RWPE1 (cell line): ENCODE measurements around the gene AGTPBP1.

Experiments
- CTCF ChIA-PET: fragments of 350-600 bp; sonication (Branson Sonifier 250); formaldehyde crosslinking; extraction: SDS; loops from one replicate; lab custom pipeline; 2021; lab: Yijun Ruan, JAX
- POLR2A ChIA-PET: fragments of 400-600 bp; formaldehyde crosslinking; extraction: SDS; loops from one replicate; lab custom pipeline; 2020; ENCODE audit warnings: antibody characterized with exemption; ENCODE audit not compliant: low non-redundant PET; lab: Yijun Ruan, JAX
- DNase-seq: peaks from one replicate; pipeline ENCODE4 v3.0.0; 2012; ENCODE audit warnings: low spot score
- H3K27ac ChIP-seq: fragments of 450-650 bp; 2 replicates; pipeline ENCODE4 v1.5.1; 2017
- CTCF ChIP-seq: fragments of 450-650 bp; conservative IDR thresholded peaks from 2 replicates; pipeline ENCODE4 v1.5.1; 2017; ENCODE audit warnings: low read depth, mild to moderate bottlenecking

Gene AGTPBP1

GRCh38 chr9:85615792-85616191 lies 126.0 kb downstream of the AGTPBP1 start:
- ChIA-PET CTCF (interaction anchor here (0.7 kb wide), 1 partner anchor 128 kb away, joined by 3 read pairs; no protein-coding TSS in a partner anchor), POLR2A (no interaction called here)
- TF ChIP-seq CTCF, result no peak
- no peak overlapping the region for H3K27ac ChIP-seq
- no peak for DNase-seq

GRCh38 chr9:85610074-85610860 lies 131.5 kb downstream of the AGTPBP1 start:
- TF ChIP-seq CTCF, result peak; percentile 83
- H3K27ac ChIP-seq, result no peak overlapping the region
- peak; percentile 92 for DNase-seq
- ChIA-PET POLR2A (no interaction called here), CTCF (interaction anchor here (0.5 to 1.9 kb wide), 45 partner anchors 12 to 1295 kb away, joined by 3 to 12 read pairs (median 4); no protein-coding TSS in a partner anchor)

- POLR2A ChIA-PET, result no interaction called here
Measured at GRCh38 chr9:85605905-85606304, 135.8 kb downstream of the AGTPBP1 start.

GRCh38 chr9:85603936-85604335 lies 137.8 kb downstream of the AGTPBP1 start:
- TF ChIP-seq CTCF, result no peak
- no peak overlapping the region for H3K27ac ChIP-seq
- POLR2A ChIA-PET, result no interaction called here
- CTCF ChIA-PET, result interaction anchor here (0.9 kb wide), 1 partner anchor 906 kb away, joined by 4 read pairs; no protein-coding TSS in a partner anchor
- no peak for DNase-seq

More at GRCh38 chr9:85605905-85606304, 135.8 kb downstream of the AGTPBP1 start:
- CTCF ChIA-PET, result no interaction called here
- no peak for DNase-seq
- no peak overlapping the region for H3K27ac ChIP-seq
- TF ChIP-seq CTCF, result no peak

GRCh38 chr9:85602742-85603141 lies 139.0 kb downstream of the AGTPBP1 start:
- no peak for TF ChIP-seq CTCF
- ChIA-PET CTCF (no interaction called here), POLR2A (no interaction called here)
- no peak overlapping the region for H3K27ac ChIP-seq
- no peak for DNase-seq

GRCh38 chr9:85600675-85601263 lies 141.0 kb downstream of the AGTPBP1 start:
- no peak overlapping the region for H3K27ac ChIP-seq
- no peak for TF ChIP-seq CTCF
- ChIA-PET CTCF (no interaction called here), POLR2A (no interaction called here)
- DNase-seq, result no peak
